Left hindlimb (tissue), 1 donor: ENCODE measurements around the gene TCEA2.

Experiments used
- DNase-seq: peaks from one replicate; pipeline ENCODE4 v3.0.0-alpha.2; 2018

Gene TCEA2

DNA sequence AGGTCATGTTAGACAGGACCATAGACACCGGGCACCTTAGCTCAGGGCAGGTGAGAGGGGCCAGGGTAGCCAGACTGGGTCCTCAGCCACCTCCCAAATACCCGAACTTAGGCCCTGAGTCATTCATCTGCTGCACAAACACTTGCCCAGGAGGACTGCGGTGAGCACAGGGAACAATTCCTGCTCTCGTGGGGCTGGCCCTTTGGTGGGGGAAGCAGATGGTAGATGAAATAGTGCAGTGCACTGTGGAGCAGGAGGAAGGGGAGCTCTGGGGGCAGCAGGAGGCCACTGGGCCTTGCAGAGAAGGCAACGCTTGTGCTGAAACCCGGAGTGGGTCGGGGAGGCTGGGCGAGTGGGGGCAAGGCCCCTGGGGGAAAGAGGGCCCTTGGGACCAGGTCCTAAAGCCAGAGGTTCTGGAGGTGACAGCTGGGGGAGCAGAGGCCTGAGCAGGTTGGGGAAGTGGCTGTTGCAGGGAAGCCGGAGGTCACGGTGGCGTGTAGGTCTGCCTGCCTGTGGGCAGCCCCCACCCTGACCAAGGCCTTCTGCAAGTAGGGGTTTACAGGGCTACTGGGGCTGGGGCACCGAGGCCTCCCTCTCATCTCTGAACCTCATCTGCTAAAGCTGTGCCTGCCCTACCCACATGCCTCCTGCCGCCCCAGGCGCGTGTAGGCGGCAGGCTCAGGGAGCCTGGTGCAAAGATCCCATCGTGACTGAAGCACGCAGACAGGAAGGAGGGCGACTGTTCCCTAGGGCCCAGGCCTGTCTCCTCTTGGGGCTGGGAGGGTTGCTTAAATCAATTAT is 49.0 kb downstream of the TCEA2 start:
- peak; percentile 9 for DNase-seq

DNA sequence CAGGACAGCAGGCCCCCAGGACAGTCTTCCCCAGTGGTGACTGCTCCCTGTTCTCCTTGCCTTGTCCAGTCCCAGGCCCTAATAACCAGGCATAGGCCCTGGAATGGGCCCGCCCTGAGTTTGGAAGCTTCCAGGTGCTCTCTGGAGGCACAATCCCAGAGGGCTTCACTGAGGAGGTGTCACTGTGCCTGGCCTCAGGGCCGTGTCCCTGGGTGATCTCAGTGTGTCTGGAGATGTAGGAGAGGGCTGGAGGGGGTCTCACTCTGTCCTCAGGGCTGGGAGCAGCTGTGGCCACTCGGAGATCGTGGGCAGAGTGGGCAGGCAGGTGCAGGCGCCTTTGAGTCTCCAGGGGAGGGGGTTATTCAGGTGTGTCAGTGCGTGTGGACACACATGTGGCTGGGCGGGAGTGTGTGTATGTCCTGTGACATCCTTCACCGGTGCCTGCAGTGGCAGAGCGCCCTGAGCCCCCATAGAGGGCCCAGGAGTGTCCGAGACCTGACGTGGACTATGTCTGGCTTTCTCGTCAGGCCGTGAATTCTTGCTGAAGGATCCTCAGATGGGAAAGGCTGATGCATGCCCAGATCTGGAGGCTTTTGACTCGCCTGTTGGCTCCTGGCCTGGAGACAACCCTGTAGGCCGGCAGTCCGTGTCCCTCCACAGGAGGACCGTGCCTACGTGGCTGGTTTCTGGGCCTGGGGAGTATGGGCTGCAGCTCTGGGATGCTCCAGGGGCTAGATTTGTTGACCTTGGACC is 49.9 kb downstream of the TCEA2 start:
- DNase-seq = peak; percentile 19

DNA sequence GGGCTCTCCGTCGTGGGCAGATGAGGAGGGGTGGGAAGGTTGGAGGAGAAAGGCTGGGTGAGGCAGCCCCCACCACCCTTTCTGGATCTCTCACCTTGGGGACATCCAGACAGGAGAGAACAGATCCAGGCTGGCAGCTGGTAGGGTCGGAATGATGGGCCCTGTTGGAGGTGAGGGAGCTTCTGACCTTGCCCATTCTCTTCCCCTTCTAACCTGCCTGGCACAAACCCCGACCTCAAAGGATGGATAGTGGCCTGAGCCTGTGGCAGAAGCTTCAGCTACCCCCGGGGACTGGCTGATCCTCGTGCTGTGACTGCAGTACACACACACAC is 50.4 kb downstream of the TCEA2 start:
- DNase-seq = peak; percentile 18

DNA sequence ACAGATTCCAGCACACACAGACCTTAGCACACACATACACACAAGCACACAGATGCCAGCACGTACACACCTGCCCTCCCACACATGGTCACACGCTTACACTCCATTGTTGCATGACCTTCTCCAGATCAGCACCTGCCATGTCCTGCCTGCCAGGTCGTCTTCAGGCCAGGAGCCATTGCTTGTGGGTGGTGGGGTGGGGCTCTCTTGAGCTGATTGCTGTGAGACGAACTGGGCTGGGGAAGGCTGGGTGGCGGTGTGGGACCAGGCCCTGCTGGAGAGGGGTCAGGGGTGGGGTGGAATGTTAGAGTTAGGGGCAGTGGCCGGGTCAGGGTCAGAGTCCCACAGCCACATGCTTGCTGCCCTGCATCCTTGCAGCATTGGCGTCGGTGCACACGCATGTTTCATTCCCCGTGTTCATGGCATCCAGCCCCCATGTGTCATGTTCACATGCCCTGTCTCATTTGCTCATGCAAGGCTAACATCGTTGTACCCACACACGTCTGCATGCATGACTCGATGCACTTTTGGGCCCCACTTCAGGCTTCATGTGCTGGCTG is 50.9 kb downstream of the TCEA2 start:
- peak; percentile 13 for DNase-seq

DNA sequence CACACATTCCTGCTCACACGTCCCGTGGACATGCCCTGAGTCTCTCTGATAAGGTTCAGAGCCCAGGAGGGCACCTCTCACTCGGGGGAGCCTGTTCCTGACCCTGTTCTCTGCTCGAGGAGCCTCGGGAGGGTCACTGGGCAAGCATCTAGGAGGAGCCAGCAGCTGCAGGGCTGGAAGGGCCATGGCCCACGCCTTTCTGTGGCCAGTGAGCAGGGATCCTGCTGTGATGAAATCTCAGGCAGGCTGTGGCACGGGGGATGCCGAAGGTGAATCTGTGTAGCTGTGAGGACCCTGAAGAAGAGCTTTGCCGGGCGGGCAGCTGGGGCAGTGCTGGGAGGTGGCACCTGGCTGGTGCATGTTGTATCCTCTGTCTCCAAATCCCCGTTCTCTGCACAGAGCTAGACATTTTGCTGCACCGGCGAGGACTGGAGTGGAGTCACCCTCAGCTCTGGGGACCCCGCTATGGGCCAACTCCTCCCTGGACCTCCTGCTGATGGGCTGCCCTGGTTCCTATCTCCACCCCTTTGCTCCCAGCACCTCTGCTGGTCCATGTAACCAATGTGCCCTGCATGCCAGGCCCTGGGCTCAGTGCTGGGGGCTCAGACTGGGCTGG is 51.5 kb downstream of the TCEA2 start:
- peak; percentile 20 for DNase-seq

DNA sequence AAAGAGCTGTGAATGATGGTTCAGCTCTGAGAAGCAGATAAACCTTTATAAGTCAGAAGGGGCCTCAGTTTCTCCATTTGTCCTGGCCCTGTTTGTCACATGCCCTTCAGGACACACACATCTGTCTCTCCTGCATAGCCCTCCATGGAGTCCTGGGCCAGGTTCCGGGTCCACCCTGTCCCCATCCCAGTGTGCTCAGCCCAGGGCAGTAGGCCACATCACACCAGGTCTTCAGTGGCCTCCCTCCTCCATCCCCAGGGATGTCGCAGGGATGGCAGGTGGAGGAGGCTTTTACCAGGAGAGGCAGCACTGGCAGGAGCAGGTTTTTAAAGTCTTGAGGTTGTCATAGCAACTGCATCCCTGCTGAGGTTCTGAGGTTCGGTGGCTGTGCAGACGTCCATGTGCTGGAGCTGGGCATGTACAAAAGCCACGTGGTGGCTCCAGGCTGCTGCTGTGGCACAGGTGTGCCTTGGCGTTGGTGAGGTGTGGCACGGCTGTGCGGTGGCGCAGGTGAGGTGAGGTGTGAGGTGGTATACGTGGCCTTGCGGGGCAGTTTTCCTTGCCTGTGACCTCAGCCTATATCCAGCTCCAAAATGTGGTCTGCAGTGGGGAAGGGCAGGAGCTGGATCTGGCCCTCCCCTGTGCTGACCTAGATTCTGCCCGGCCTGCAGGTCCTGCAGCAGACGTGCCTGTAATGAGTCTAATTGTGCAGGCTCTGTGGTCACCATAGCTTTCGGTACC is 52.3 kb downstream of the TCEA2 start:
- peak; percentile 18 for DNase-seq

DNA sequence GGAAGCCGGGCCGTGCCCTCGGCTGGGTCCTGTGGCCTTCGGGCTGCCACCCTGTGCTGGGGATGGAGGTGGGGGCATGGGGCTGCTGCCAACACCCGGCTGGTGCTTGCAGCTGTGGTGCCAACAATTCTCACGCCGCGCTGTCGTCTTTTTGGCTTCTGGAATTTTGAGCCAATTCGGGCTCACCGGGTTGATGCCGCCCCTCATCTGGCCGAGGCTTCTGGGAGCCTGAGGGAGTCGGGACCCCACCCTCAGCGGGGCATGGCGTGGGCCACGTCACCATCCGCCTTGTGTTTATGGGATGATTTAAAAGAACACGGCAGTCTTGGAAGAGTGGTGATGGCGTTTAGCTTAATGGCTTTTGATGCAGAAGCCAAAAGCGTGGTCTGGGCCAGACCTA is 53.0 kb downstream of the TCEA2 start:
- DNase-seq = peak; percentile 29

DNA sequence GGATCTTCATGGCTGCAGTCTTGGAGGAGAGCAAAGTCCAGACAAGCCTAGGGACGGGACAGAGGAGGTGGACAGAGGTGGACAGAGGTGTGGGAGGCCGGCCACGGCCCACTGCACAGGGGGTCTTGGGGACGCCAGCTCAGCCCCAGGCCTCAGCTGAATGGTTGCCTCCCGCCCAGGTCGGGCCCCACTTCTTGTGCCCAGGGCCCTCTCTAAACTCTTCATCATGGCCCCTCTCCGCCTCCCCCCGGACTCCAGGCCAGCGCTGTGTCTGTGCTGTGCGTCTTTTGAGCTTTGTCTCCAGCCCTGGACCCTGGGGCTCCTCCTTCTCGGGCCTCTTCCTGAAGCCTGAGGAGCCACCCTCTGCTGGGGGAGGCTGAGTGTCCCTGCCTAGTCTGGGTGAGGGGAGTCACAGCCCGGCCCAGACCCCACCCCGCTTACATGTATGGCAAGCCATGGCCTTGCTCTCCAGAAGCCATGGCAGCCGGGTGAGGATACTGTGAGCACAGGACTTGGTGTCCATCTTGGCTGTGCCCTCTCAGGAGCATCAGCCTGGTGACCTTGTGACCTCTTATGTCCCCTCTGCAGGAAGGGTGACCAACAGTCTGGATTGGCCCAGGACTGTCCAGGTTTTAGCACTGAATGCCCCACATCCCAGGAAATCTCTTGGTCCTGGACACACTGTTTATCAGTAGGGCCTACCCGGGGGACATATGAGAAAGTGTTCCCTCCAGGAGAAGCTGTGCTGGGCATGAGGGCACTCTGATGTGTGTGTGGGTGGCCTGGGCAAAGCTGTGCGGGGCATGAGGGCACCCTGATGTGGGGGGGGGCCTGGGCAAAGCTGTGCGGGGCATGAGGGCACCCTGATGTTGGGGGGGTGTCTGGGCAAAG is 53.8 kb downstream of the TCEA2 start:
- DNase-seq = peak; percentile 10

DNA sequence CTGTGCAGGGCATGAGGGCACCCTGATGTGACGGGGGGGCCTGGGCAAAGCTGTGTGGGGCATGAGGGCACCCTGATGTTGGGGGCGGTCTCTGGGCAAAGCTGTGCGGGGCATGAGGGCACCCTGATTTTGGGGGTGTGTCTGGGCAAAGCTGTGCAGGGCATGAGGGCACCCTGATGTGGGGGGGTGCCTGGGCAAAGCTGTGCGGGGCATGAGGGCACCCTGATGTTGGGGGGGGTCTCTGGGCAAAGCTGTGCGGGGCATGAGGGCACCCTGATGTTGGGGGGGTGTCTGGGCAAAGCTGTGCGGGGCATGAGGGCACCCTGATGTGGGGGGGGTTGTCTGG is 54.4 kb downstream of the TCEA2 start:
- DNase-seq = peak; percentile 3

DNA sequence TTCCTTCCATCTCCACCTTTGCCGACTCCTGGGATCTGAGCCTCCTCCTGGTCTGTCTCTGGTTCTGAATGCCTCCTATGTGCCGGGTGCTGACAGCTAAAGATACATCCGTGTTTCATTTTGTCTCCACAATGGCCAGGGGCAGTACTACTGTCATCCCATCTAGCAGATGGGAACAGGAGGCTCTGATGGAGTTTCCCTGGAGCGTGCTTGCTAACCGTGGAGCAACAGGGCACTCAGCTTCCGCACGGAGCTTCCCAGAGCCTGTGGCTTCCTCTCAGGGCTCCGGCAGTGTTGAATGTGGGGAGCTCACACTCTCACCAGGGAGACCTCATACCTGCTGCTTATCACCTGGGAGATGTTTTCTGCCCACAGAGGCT is 56.3 kb downstream of the TCEA2 start:
- peak; percentile 21 for DNase-seq

DNA sequence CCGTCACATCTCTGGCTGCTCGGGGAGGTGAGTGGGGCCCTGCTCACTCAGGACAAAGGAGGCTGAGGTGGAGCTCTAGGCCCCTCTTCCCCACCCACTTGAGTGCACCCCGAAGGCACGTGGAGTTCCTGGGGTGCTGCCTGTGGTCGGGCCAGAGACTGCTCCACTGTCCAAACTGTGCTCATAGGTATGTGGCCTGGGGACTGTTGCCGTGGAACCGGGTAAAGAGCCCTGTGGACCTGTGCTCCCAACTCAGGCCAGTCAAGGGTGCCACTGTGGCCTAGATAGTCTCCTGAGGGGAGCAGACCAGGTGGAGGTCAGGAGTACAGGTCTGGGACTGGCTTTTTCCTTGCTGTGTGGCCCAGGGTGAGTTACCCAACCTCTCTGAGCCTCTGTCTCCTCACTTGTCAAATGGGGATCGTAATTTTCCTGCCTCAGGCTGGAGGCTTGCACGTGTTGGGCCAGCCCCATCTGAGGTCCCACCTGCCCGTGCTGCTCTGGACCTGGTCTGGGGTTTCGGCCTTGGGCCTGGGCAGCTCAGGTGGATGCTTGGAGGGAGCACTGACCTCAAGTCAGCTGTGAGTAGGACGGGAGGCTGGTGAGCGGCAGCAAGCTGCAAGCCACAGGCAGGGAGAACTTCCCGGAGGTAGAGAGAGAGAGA is 56.8 kb downstream of the TCEA2 start:
- DNase-seq = peak; percentile 28

DNA sequence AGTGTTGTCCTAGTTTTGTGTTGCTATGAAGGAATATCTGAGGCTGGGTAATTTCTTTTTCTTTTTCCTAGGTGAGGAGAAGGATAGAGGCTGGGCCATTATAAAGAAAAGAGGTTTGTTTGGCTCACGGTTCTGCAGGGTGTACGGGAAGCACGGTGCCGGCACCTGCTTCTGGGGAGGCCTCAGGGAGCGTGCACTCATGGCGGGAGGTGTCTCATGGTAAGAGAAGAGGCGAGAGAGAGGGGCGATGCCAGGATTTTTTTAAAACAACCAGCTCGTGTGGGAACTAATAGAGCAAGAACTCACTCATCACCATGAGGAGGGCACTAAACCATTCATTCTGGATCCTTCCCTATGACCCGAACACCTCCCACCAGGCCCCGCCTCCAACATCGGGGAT is 58.6 kb downstream of the TCEA2 start:
- peak; percentile 18 for DNase-seq
